Astrocyte of the spinal cord (primary cell): ENCODE results near the gene DTL.
"Not testable (repeated sequence)": the region's sequence is repeated elsewhere in the genome, so short reads cannot be mapped to it uniquely, and the experiment has no call there.

Experiments
- DNase-seq: peaks from one replicate; pipeline ENCODE4 v3.0.0; 2011; ENCODE audit warnings: low read depth, low spot score
- H3K4me3 ChIP-seq: 2 replicates; pipeline ENCODE4 v1.5.1; 2011; ENCODE audit warnings: low read depth, mild to moderate bottlenecking, low read length, moderate library complexity
- CTCF ChIP-seq: IDR thresholded peaks from 2 replicates; pipeline ENCODE4 v1.5.1; 2012; ENCODE audit warnings: low read depth, mild to moderate bottlenecking, low read length, inconsistent platforms
- in situ Hi-C: cut with HindIII; loops from 2 replicates; pipeline ENCODE4 v1.10.0; 2017; ENCODE audit warnings: low sequenced_read_pairs

The DTL gene

GRCh38 chr1:212035123-212035834 is at the start of gene DTL, which contains the start of gene INTS7:
DTL (plus strand) TSS chr1:212035748; CDS start chr1:212035891, 143 bp downstream.
INTS7 (minus strand) TSS chr1:212035557; CDS start chr1:212035437, 120 bp downstream.
- DNase-seq: peak; percentile 100
- TF ChIP-seq CTCF: peak; percentile 87
- peak within 1 kb of the TSS; percentile 54 for H3K4me3 ChIP-seq
- in situ Hi-C loops: no loop called here

- no peak for DNase-seq
- no peak for TF ChIP-seq CTCF
Observed at GRCh38 chr1:211986628-211987254, 48.8 kb upstream of the DTL start.

GRCh38 chr1:211991695-211992094 is 43.9 kb upstream of the DTL start:
- in situ Hi-C loops: no loop called here
- DNase-seq: no peak
- H3K4me3 ChIP-seq: no peak overlapping the region
- no peak for TF ChIP-seq CTCF

More at GRCh38 chr1:211986628-211987254, 48.8 kb upstream of the DTL start:
- no peak overlapping the region for H3K4me3 ChIP-seq
- in situ Hi-C loops: no loop called here

- in situ Hi-C loops, DNase-seq, H3K4me3 ChIP-seq: not testable (repeated sequence)
Observed at GRCh38 chr1:211997426-211997825, 38.1 kb upstream of the DTL start.

GRCh38 chr1:212002536-212002935 is 33.0 kb upstream of the DTL start:
- TF ChIP-seq CTCF: no peak
- DNase-seq: no peak
- no peak overlapping the region for H3K4me3 ChIP-seq
- in situ Hi-C loops: no loop called here

- no peak for TF ChIP-seq CTCF
- in situ Hi-C loops: no loop called here
- H3K4me3 ChIP-seq: no peak overlapping the region
- no peak for DNase-seq
Observed at GRCh38 chr1:212004895-212005608, 30.5 kb upstream of the DTL start.
